GM21515 (cell line): ENCODE data around the gene ID1.
A peak's percentile ranks its signal among the peaks of the same experiment; 100 is the strongest.

Experiments used
- ATAC-seq: cut with Tn5 transposase; IDR thresholded peaks from one replicate; pipeline ENCODE4 v1.9.1; 2021; ENCODE audit not compliant: unreplicated experiment

Gene ID1

GRCh38 chr20:31605031-31605901 lies at the start of gene ID1:
TSS of gene ID1 (plus strand) at chr20:31605289. CDS start at chr20:31605388, 99 bp downstream.
- peak; percentile 80 for ATAC-seq

- ATAC-seq = no peak
Measured at GRCh38 chr20:31559704-31560093, 45.4 kb upstream of the ID1 start.

- no peak for ATAC-seq
Measured at GRCh38 chr20:31560094-31560745, 44.9 kb upstream of the ID1 start.

GRCh38 chr20:31560746-31561598 lies 44.1 kb upstream of the ID1 start:
- no peak for ATAC-seq

- no peak for ATAC-seq
Measured at GRCh38 chr20:31562241-31562640, 42.8 kb upstream of the ID1 start.

- ATAC-seq = no peak
Measured at GRCh38 chr20:31564284-31564683, 40.8 kb upstream of the ID1 start.

- no peak for ATAC-seq
Measured at GRCh38 chr20:31565699-31566318, 39.3 kb upstream of the ID1 start.

- no peak for ATAC-seq
Measured at GRCh38 chr20:31566319-31566657, 38.8 kb upstream of the ID1 start.

- ATAC-seq = no peak
Measured at GRCh38 chr20:31566658-31567379, 38.3 kb upstream of the ID1 start.

- ATAC-seq = no peak
Measured at GRCh38 chr20:31567380-31567720, 37.7 kb upstream of the ID1 start.

- no peak for ATAC-seq
Measured at GRCh38 chr20:31568041-31568731, 36.9 kb upstream of the ID1 start.

- no peak for ATAC-seq
Measured at GRCh38 chr20:31568773-31569162, 36.3 kb upstream of the ID1 start.

- ATAC-seq = no peak
Measured at GRCh38 chr20:31569163-31570020, 35.7 kb upstream of the ID1 start.

- ATAC-seq = no peak
Measured at GRCh38 chr20:31570021-31570463, 35.0 kb upstream of the ID1 start.

GRCh38 chr20:31570735-31571617 lies 34.1 kb upstream of the ID1 start:
- ATAC-seq = no peak

GRCh38 chr20:31572042-31572700 lies 32.9 kb upstream of the ID1 start:
- no peak for ATAC-seq

- peak; percentile 86 for ATAC-seq
Measured at GRCh38 chr20:31572701-31573554, 32.2 kb upstream of the ID1 start.
